ENCODE measurements around the gene C14orf180.

GRCh38 chr14:104580961-104581360 lies 1.4 kb downstream of the C14orf180 start:
- TF ChIP-seq EP300 (IDR thresholded peaks at IDR 0.05; ENCODE audit: borderline replicate concordance in 1 of 2, control insufficient read depth in 1 of 2, low read depth in 2 of 2, low read length in 2 of 2), result no peak
- TF ChIP-seq, protein P1, sequence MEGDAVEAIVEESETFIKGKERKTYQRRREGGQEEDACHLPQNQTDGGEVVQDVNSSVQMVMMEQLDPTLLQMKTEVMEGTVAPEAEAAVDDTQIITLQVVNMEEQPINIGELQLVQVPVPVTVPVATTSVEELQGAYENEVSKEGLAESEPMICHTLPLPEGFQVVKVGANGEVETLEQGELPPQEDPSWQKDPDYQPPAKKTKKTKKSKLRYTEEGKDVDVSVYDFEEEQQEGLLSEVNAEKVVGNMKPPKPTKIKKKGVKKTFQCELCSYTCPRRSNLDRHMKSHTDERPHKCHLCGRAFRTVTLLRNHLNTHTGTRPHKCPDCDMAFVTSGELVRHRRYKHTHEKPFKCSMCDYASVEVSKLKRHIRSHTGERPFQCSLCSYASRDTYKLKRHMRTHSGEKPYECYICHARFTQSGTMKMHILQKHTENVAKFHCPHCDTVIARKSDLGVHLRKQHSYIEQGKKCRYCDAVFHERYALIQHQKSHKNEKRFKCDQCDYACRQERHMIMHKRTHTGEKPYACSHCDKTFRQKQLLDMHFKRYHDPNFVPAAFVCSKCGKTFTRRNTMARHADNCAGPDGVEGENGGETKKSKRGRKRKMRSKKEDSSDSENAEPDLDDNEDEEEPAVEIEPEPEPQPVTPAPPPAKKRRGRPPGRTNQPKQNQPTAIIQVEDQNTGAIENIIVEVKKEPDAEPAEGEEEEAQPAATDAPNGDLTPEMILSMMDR (IDR thresholded peaks at IDR 0.05 in 2 of 3, conservative IDR thresholded peaks at IDR 0.05 in 1 of 3; ENCODE audit: control insufficient read depth in 2 of 3, extremely low read depth in 1 of 3, insufficient read depth in 1 of 3, low read depth in 3 of 3, low read length in 3 of 3), result no peak

All from GM12878 (cell line).